Neural progenitor cell (in vitro differentiated cells): Measurements from ENCODE around the gene SRRM2. TPM values are rescaled to one million over a fixed set of nuclear protein-coding genes. Genes with fewer than 3 reads are reported as not detected.

Experiments
- DNase-seq: peaks from one replicate; pipeline ENCODE4 v3.0.0-alpha.2; 2016; ENCODE audit warnings: low spot score
- H2AFZ ChIP-seq: fragments of 200-600 bp; sonication (generic); replicated peaks from 2 replicates; pipeline ENCODE4 v1.6.1; 2016; ENCODE audit warnings: antibody characterized with exemption
- H3F3A ChIP-seq: fragments of 200-600 bp; sonication (generic); 2 replicates; pipeline ENCODE4 v1.6.1; 2016; ENCODE audit warnings: antibody characterized with exemption, low read depth
- H3K27ac ChIP-seq: fragments of 200-600 bp; sonication (generic); 2 replicates; pipeline ENCODE4 v1.5.1; 2016; ENCODE audit warnings: mild to moderate bottlenecking
- H3K27me3 ChIP-seq: fragments of 200-600 bp; sonication (generic); 2 replicates; pipeline ENCODE4 v1.6.1; 2016; ENCODE audit warnings: mild to moderate bottlenecking, moderate library complexity
- H3K36me3 ChIP-seq: fragments of 200-600 bp; sonication (generic); 2 replicates; pipeline ENCODE4 v1.5.1; 2016
- H3K4me1 ChIP-seq: fragments of 200-600 bp; sonication (generic); 2 replicates; pipeline ENCODE4 v1.6.1; 2016; ENCODE audit warnings: mixed run types
- H3K4me2 ChIP-seq: fragments of 200-600 bp; sonication (generic); 2 replicates; pipeline ENCODE4 v1.6.1; 2016
- H3K4me3 ChIP-seq: fragments of 200-600 bp; sonication (generic); 2 replicates; pipeline ENCODE4 v1.5.1; 2016
- H3K79me2 ChIP-seq: fragments of 200-600 bp; sonication (generic); 2 replicates; pipeline ENCODE4 v1.6.1; 2016; ENCODE audit warnings: low read depth
- H3K9ac ChIP-seq: fragments of 200-600 bp; sonication (generic); 2 replicates; pipeline ENCODE4 v1.6.1; 2016
- H3K9me3 ChIP-seq: fragments of 200-600 bp; sonication (generic); 2 replicates; pipeline ENCODE4 v1.5.1; 2016; ENCODE audit warnings: low read depth
- H4K20me1 ChIP-seq: fragments of 200-600 bp; sonication (generic); 2 replicates; pipeline ENCODE4 v1.6.1; 2016; ENCODE audit warnings: low read depth
- H3K27ac Mint-ChIP-seq: 3 replicates; pipeline ENCODE4 v1.8.0; 2021; ENCODE audit warnings: mixed read lengths
- H3K27me3 Mint-ChIP-seq: 2 replicates; pipeline ENCODE4 v1.8.0; 2022; ENCODE audit warnings: low read depth, mild to moderate bottlenecking, inconsistent platforms, moderate library complexity, mixed read lengths; ENCODE audit not compliant: insufficient read depth
- H3K36me3 Mint-ChIP-seq: 3 replicates; pipeline ENCODE4 v1.8.0; 2021; ENCODE audit warnings: mixed read lengths
- H3K4me1 Mint-ChIP-seq: 3 replicates; pipeline ENCODE4 v1.8.0; 2021; ENCODE audit warnings: mixed read lengths
- H3K4me3 Mint-ChIP-seq: 3 replicates; pipeline ENCODE4 v1.8.0; 2021; ENCODE audit warnings: mild to moderate bottlenecking, moderate library complexity, mixed read lengths
- H3K9me3 Mint-ChIP-seq: 3 replicates; pipeline ENCODE4 v1.8.0; 2020; ENCODE audit warnings: mixed read lengths
- EZH2 ChIP-seq: fragments of 200-600 bp; sonication (generic); IDR thresholded peaks from 2 replicates; pipeline ENCODE4 v1.6.1; 2017; ENCODE audit warnings: antibody characterized with exemption, mild to moderate bottlenecking, moderate library complexity
- EZH2phosphoT487 ChIP-seq: fragments of 200-600 bp; sonication (generic); IDR thresholded peaks from 2 replicates; pipeline ENCODE4 v1.6.1; 2017; ENCODE audit warnings: antibody characterized with exemption
- total RNA-seq: library from RNA; depleted of rRNA; stranded (reverse); fragments of >200 nt; gene quantifications from 2 replicates; pipeline ENCODE4 v1.2.3, GENCODE V29; 2015; ENCODE audit warnings: low replicate concordance
- TF ChIP-seq, protein P1 (sequence below): fragments of 200-600 bp; sonication (generic); IDR thresholded peaks from 2 replicates; pipeline ENCODE4 v1.5.1; 2017; ENCODE audit warnings: antibody characterized with exemption, mild to moderate bottlenecking

The SRRM2 gene
- total RNA-seq, 1 donor from 2014 or later = 82.3 TPM

DNA sequence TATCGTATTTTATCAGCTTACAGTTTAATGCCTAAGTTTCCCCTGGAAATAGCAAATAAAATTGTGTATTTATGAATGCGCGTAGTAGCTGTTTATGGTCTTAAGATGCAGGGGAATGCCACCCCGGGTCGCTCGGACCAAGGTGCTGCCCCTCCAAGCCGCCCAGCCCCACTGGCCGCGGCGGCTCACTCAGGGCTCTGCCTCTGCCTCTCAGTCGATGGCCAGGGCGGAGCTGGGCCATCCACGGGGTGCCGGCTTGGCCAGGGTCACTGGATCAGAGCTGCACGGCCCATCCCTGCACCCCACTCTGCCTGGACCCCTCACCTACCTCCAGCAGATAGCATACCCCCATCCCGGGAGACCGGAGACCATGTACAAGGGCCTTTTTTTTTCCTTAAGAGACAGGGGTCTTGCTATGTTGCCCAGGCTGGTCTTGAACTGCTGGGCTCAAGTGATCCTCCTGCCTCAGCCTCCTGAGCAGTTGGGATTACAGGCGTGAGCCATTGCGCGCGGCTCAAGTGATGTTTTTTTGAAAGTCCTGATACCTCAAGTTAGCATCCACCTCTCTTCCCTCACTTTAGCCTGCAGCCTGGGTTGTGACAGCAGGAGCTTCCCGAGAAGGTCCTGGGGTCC, 43.4 kb upstream of the SRRM2 start:
- no peaks in the 10 kb centered on the region for H4K20me1 ChIP-seq
- H3K4me1 ChIP-seq = no peaks in the 10 kb centered on the region
- no peak overlapping the region for H3K27ac ChIP-seq
- no peaks in the 10 kb centered on the region for H3K9me3 Mint-ChIP-seq
- H3K4me1 Mint-ChIP-seq = no peaks in the 10 kb centered on the region
- H3K36me3 ChIP-seq = no peaks in the 10 kb centered on the region
- TF ChIP-seq EZH2phosphoT487 = no peak
- TF ChIP-seq, protein P1, sequence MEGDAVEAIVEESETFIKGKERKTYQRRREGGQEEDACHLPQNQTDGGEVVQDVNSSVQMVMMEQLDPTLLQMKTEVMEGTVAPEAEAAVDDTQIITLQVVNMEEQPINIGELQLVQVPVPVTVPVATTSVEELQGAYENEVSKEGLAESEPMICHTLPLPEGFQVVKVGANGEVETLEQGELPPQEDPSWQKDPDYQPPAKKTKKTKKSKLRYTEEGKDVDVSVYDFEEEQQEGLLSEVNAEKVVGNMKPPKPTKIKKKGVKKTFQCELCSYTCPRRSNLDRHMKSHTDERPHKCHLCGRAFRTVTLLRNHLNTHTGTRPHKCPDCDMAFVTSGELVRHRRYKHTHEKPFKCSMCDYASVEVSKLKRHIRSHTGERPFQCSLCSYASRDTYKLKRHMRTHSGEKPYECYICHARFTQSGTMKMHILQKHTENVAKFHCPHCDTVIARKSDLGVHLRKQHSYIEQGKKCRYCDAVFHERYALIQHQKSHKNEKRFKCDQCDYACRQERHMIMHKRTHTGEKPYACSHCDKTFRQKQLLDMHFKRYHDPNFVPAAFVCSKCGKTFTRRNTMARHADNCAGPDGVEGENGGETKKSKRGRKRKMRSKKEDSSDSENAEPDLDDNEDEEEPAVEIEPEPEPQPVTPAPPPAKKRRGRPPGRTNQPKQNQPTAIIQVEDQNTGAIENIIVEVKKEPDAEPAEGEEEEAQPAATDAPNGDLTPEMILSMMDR = no peak
- no peak for TF ChIP-seq EZH2
- no peak overlapping the region for H3K4me2 ChIP-seq
- no peak for DNase-seq
- no peaks in the 10 kb centered on the region for H3K27me3 ChIP-seq
- H3K79me2 ChIP-seq = no peaks in the 10 kb centered on the region
- no peak overlapping the region for H3K4me3 Mint-ChIP-seq
- H3K36me3 Mint-ChIP-seq = no peaks in the 10 kb centered on the region
- no peaks in the 10 kb centered on the region for H3F3A ChIP-seq
- no peak overlapping the region for H3K4me3 ChIP-seq
- H3K9ac ChIP-seq = no peak overlapping the region
- H3K27me3 Mint-ChIP-seq = no peaks in the 10 kb centered on the region
- H3K9me3 ChIP-seq = no peaks in the 10 kb centered on the region
- H3K27ac Mint-ChIP-seq = no peak overlapping the region
- no peak overlapping the region for H2AFZ ChIP-seq

DNA sequence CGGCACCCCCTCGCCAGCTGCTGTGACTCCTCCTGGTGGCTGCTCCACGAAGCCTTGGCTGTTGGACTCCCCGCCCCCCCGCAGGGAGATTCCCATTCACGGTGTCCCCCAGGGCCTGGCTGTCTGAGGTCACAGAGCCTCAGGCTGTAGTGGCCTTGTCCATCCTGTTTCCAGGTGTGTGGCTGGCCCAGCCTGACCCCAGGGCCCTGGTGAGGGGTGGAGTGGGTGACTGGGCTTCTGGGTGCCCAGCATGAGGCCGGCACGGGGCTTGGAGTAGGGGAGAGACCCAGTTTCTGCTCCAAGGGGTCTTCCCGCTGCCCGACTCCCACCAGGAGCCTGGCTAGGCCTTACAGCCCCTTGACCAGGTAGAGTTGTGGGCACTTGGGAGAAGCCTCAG, 42.9 kb upstream of the SRRM2 start:
- H3K36me3 Mint-ChIP-seq = no peaks in the 10 kb centered on the region
- peaks cover 2% of the 10 kb centered on the region for H4K20me1 ChIP-seq
- H3K79me2 ChIP-seq = no peaks in the 10 kb centered on the region
- H3K9ac ChIP-seq = no peak overlapping the region
- no peak overlapping the region for H3K4me2 ChIP-seq
- no peaks in the 10 kb centered on the region for H3K9me3 ChIP-seq
- DNase-seq = no peak
- no peaks in the 10 kb centered on the region for H3K27me3 ChIP-seq
- no peak for TF ChIP-seq EZH2
- TF ChIP-seq EZH2phosphoT487 = no peak
- TF ChIP-seq, protein P1 = no peak
- H3K27ac ChIP-seq = no peak overlapping the region
- H3K27ac Mint-ChIP-seq = no peak overlapping the region
- no peaks in the 10 kb centered on the region for H3F3A ChIP-seq
- H2AFZ ChIP-seq = no peak overlapping the region
- no peaks in the 10 kb centered on the region for H3K36me3 ChIP-seq
- no peak overlapping the region for H3K4me3 ChIP-seq
- H3K27me3 Mint-ChIP-seq = peaks cover under 1% of the 10 kb centered on the region
- H3K4me1 Mint-ChIP-seq = no peaks in the 10 kb centered on the region
- H3K4me3 Mint-ChIP-seq = no peak overlapping the region
- no peaks in the 10 kb centered on the region for H3K9me3 Mint-ChIP-seq
- H3K4me1 ChIP-seq = no peaks in the 10 kb centered on the region

DNA sequence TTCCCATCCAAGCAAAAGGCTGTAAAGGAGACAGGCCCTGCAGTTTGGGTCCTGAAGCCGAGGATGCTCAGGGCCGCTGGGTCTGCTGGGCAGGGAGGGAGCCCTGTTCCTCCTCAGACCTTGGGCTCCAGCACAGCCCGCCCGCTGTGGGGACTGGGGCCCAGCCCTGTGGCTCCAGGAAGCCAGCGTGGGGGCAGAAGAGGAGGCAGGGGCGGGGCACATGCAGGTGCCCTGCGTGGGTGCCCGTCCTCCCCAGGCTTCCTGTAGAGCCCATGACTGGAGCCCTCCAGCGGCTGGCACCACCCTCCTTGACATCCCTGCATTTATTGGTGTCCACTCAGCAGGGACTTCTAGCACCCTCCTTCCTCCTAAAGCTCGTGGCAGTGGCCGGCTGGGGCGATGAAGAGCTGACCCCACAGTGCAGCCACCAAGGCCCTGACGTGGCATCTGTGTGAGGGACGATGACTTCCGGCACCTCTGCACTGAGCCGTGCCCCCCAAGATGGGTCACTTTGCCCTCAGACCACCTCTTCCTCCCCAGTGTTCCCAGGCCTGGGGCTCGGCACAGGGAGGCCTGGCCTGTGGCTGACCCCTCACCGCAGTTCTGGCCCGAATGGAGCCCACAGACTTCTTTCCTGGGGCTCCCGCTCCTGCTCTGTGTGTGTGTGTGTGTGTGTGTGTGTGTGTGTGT, 42.3 kb upstream of the SRRM2 start:
- Histone ChIP-seq H3K27me3 (peaks cover 5% of the 10 kb centered on the region), H3K4me2 (no peak overlapping the region), H3K4me1 (no peaks in the 10 kb centered on the region), H3K79me2 (no peaks in the 10 kb centered on the region), H3F3A (peaks cover 4% of the 10 kb centered on the region), H3K4me3 (no peak overlapping the region), H3K27ac (no peak overlapping the region), H2AFZ (no peak overlapping the region), H4K20me1 (peaks cover 8% of the 10 kb centered on the region), H3K9me3 (no peaks in the 10 kb centered on the region), H3K36me3 (no peaks in the 10 kb centered on the region), H3K9ac (no peak overlapping the region)
- Mint-ChIP-seq H3K9me3 (no peaks in the 10 kb centered on the region), H3K4me1 (no peaks in the 10 kb centered on the region), H3K27ac (no peak overlapping the region), H3K36me3 (no peaks in the 10 kb centered on the region), H3K4me3 (no peak overlapping the region), H3K27me3 (peaks cover 6% of the 10 kb centered on the region)
- TF ChIP-seq EZH2 = no peak
- TF ChIP-seq, protein P1 = no peak
- no peak for TF ChIP-seq EZH2phosphoT487
- DNase-seq = no peak
